ENCODE data around the gene TMEM273.

DNA sequence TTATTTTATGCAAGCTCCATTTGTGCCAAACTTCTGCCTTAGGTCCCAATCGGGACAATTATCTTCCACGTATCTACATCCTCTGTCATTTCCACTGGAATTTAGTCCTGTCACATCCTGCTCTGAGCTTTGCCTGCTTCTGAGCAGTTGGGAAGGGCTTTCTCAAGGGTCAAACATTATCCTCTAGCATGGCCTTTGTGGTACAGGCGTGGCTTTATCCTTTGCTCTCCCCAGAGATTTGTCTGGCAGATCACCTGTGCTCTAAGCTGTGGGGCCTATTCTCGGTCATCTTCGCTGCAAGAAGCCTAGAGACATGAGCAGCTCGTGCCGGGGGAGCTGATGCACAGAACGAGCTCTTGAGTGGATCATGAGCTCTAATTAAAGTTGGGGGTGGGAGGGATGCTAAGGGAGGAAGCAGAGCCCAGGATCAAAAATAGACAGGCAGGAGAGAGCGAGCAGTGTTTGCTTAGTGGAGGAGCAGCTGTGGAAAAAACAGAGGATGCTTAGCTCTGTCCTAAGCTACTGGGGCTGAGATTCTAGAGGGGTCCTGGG lies 19.8 kb upstream of the TMEM273 start:
- TF ChIP-seq, protein P1, sequence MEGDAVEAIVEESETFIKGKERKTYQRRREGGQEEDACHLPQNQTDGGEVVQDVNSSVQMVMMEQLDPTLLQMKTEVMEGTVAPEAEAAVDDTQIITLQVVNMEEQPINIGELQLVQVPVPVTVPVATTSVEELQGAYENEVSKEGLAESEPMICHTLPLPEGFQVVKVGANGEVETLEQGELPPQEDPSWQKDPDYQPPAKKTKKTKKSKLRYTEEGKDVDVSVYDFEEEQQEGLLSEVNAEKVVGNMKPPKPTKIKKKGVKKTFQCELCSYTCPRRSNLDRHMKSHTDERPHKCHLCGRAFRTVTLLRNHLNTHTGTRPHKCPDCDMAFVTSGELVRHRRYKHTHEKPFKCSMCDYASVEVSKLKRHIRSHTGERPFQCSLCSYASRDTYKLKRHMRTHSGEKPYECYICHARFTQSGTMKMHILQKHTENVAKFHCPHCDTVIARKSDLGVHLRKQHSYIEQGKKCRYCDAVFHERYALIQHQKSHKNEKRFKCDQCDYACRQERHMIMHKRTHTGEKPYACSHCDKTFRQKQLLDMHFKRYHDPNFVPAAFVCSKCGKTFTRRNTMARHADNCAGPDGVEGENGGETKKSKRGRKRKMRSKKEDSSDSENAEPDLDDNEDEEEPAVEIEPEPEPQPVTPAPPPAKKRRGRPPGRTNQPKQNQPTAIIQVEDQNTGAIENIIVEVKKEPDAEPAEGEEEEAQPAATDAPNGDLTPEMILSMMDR (IDR thresholded peaks at IDR 0.05), result no peak
- no peak for TF ChIP-seq POLR2A (IDR thresholded peaks at IDR 0.05)

Measured in lower leg skin (tissue), 3 donors.